ENCODE results near the gene DCDC2.

- no peak for TF ChIP-seq CTCF (conservative IDR thresholded peaks at IDR 0.05; ENCODE audit: low read length)
- no peak for TF ChIP-seq EZH2phosphoT487 (IDR thresholded peaks at IDR 0.05; ENCODE audit: borderline replicate concordance, low read depth, low read length)
Measured at GRCh38 chr6:24152014-24152413, 205.8 kb downstream of the DCDC2 start.
